GM12878 (cell line): ENCODE results near the gene DNAJC16. TPM values are rescaled to one million over a fixed set of nuclear protein-coding genes. Genes with fewer than 3 reads are reported as not detected.

Experiments used
- PAX8 ChIP-seq: fragments of 450-650 bp; IDR thresholded peaks from 2 replicates; pipeline ENCODE4 v1.6.1; 2017; ENCODE audit warnings: mild to moderate bottlenecking, moderate library complexity
- polyA plus RNA-seq, 11 experiments: library from polyadenylated mRNA; depleted of rRNA in 4 of 11; unstranded in 6 of 11; stranded (reverse) in 5 of 11; fragments of >200 nt; fragmentation: Nextera tagmentation in 4 of 11; fragmentation: Illumina TruSeq in 1 of 11; extraction: Ambion mirVana in 4 of 11; extraction: Trizol in 1 of 11; gene quantifications; 1 replicate in 1 of 11; 2 replicates in 10 of 11; pipeline versions ENCODE4 v1.2.1 to v1.2.3, GENCODE V29; 2011 to 2016; ENCODE audit warnings: inconsistent platforms in 2 of 11, missing spikeins in 2 of 11, low read depth in 1 of 11
- total RNA-seq, 4 experiments: library from RNA; depleted of rRNA in 3 of 4; stranded (reverse); fragments of >200 nt in 3 of 4; fragmentation: Illumina TruSeq in 1 of 4; extraction: Trizol in 1 of 4; gene quantifications; 2 replicates each; pipeline versions ENCODE4 v1.2.1 to v1.2.3, GENCODE V29; 2013 to 2021
- TF ChIP-seq, protein P1 (sequence below): IDR thresholded peaks from 2 replicates; pipeline ENCODE4 v1.6.1; 2012; ENCODE audit warnings: improper control_type of control experiment, low read depth, low read length; ENCODE audit not compliant: insufficient replicate concordance

Gene DNAJC16
- total and polyA plus RNA-seq, 10 of the 15 experiments (the other 5 are each of a cell fraction or from before 2014, with no cell fraction given): 2.4 to 12.7 (median 7.8) TPM

- TF ChIP-seq, protein P1, sequence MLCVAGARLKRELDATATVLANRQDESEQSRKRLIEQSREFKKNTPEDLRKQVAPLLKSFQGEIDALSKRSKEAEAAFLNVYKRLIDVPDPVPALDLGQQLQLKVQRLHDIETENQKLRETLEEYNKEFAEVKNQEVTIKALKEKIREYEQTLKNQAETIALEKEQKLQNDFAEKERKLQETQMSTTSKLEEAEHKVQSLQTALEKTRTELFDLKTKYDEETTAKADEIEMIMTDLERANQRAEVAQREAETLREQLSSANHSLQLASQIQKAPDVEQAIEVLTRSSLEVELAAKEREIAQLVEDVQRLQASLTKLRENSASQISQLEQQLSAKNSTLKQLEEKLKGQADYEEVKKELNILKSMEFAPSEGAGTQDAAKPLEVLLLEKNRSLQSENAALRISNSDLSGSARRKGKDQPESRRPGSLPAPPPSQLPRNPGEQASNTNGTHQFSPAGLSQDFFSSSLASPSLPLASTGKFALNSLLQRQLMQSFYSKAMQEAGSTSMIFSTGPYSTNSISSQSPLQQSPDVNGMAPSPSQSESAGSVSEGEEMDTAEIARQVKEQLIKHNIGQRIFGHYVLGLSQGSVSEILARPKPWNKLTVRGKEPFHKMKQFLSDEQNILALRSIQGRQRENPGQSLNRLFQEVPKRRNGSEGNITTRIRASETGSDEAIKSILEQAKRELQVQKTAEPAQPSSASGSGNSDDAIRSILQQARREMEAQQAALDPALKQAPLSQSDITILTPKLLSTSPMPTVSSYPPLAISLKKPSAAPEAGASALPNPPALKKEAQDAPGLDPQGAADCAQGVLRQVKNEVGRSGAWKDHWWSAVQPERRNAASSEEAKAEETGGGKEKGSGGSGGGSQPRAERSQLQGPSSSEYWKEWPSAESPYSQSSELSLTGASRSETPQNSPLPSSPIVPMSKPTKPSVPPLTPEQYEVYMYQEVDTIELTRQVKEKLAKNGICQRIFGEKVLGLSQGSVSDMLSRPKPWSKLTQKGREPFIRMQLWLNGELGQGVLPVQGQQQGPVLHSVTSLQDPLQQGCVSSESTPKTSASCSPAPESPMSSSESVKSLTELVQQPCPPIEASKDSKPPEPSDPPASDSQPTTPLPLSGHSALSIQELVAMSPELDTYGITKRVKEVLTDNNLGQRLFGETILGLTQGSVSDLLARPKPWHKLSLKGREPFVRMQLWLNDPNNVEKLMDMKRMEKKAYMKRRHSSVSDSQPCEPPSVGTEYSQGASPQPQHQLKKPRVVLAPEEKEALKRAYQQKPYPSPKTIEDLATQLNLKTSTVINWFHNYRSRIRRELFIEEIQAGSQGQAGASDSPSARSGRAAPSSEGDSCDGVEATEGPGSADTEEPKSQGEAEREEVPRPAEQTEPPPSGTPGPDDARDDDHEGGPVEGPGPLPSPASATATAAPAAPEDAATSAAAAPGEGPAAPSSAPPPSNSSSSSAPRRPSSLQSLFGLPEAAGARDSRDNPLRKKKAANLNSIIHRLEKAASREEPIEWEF: no peak
- no peak for TF ChIP-seq PAX8
- TF ChIP-seq, all 136 proteins: peak for 5
These were observed 89.9 kb downstream of the DNAJC16 start (continued) for GRCh38 chr1:15616373-15617172.
